Panc1 (cell line): ENCODE results near the gene OSGIN1. TPM values are rescaled to one million over a fixed set of nuclear protein-coding genes. Genes with fewer than 3 reads are reported as not detected.

ENCODE experiments used
- ATAC-seq: fragments of 200-7000 bp; cut with Tn5 transposase; 2 replicates; pipeline ENCODE4 v1.9.1; 2020; ENCODE audit warnings: mild to moderate bottlenecking, moderate library complexity
- BruUV-seq: library from RNA; stranded (reverse); fragments of 400-500 nt; replicated peaks from 2 replicates; lab custom pipeline; 2021; lab: Mats Ljungman, UMichigan
- CTCF ChIA-PET: fragments of 300-600 bp; sonication (Branson Sonifier 250); formaldehyde crosslinking; loops from one replicate; lab custom pipeline; 2022; ENCODE audit warnings: antibody characterized with exemption; lab: Charles Lee
- POLR2A ChIA-PET: fragments of 300-600 bp; sonication (Branson Sonifier 250); formaldehyde crosslinking; loops from one replicate; lab custom pipeline; 2022; ENCODE audit warnings: antibody characterized with exemption; lab: Charles Lee
- DNase-seq: peaks from one replicate; pipeline ENCODE4 v3.0.0-alpha.2; 2010; ENCODE audit warnings: low read depth, low spot score
- H3K27ac ChIP-seq: 2 replicates; pipeline ENCODE4 v1.5.1; 2011; ENCODE audit warnings: mild to moderate bottlenecking, low read length, inconsistent platforms
- H3K27me3 ChIP-seq: fragments of 200-500 bp; sonication (Bioruptor generic); 2 replicates; pipeline ENCODE4 v1.6.0; 2014; ENCODE audit warnings: low read length, inconsistent platforms; ENCODE audit not compliant: control insufficient read depth, insufficient read depth
- H3K36me3 ChIP-seq: fragments of 200-500 bp; sonication (Bioruptor generic); 2 replicates; pipeline ENCODE4 v1.5.1; 2014; ENCODE audit warnings: inconsistent platforms, mild to moderate bottlenecking, low read length, moderate library complexity; ENCODE audit not compliant: control insufficient read depth, insufficient read depth
- H3K4me1 ChIP-seq: 2 replicates; pipeline ENCODE4 v1.5.1; 2011; ENCODE audit warnings: inconsistent platforms, mild to moderate bottlenecking, low read length, moderate library complexity; ENCODE audit not compliant: control insufficient read depth, insufficient read depth
- H3K4me3 ChIP-seq, 2 experiments: 2 replicates each; pipeline ENCODE4 v1.5.1; 2011 to 2012; ENCODE audit warnings: low read depth in 2 of 2, low read length in 2 of 2, mild to moderate bottlenecking in 2 of 2, inconsistent platforms in 1 of 2, moderate library complexity in 1 of 2
- H3K9me3 ChIP-seq: fragments of 200-500 bp; sonication (Bioruptor generic); 2 replicates; pipeline ENCODE4 v1.5.1; 2014; ENCODE audit warnings: low read depth, mild to moderate bottlenecking, inconsistent platforms, low read length, moderate library complexity; ENCODE audit not compliant: control insufficient read depth, insufficient read depth
- CTCF ChIP-seq: fragments of 450-650 bp; IDR thresholded peaks from 2 replicates; pipeline ENCODE4 v1.5.1; 2017; ENCODE audit warnings: mild to moderate bottlenecking
- POLR2AphosphoS5 ChIP-seq: IDR thresholded peaks from 2 replicates; pipeline ENCODE4 v1.6.1; 2012; ENCODE audit warnings: mild to moderate bottlenecking, low read depth, low read length, moderate library complexity
- REST ChIP-seq, 2 experiments: IDR thresholded peaks; 2 replicates each; pipeline ENCODE4 v1.6.1; 2011 to 2012; ENCODE audit warnings: low read depth in 2 of 2, control low read depth in 1 of 2, low read length in 1 of 2, mild to moderate bottlenecking in 1 of 2, moderate library complexity in 1 of 2; ENCODE audit not compliant: insufficient read depth in 1 of 2
- SIN3A ChIP-seq: IDR thresholded peaks from 2 replicates; pipeline ENCODE4 v1.6.1; 2012; ENCODE audit warnings: low read depth, mild to moderate bottlenecking, low read length, moderate library complexity, borderline replicate concordance; ENCODE audit not compliant: insufficient read depth
- TCF7L2 ChIP-seq: IDR thresholded peaks from 2 replicates; pipeline ENCODE4 v1.6.1; 2011; ENCODE audit warnings: mild to moderate bottlenecking, low read depth, low read length, inconsistent platforms
- in situ Hi-C: cut with HindIII; loops from 2 replicates; pipeline ENCODE4 v1.10.0; 2016; ENCODE audit warnings: low sequenced_read_pairs, low pct_unique_long_range_greater_than_20kb
- intact Hi-C: fragments of 100-400 bp; cut with micrococcal nuclease; formaldehyde crosslinking; loops from one replicate; pipeline ENCODE4 v1.10.0; 2022; ENCODE audit not compliant: unreplicated experiment
- total RNA-seq: library from RNA; stranded (reverse); gene quantifications from one replicate; pipeline ENCODE4 v1.2.1, GENCODE V29; 2021; ENCODE audit not compliant: unreplicated experiment

The OSGIN1 gene
- total RNA-seq, 1 experiment from 2014 or later: 4.9 TPM

- intact Hi-C loops (no loop called here), in situ Hi-C loops (no loop called here)
- DNase-seq (no peak), ATAC-seq (no peak)
- Histone ChIP-seq H3K4me1 (no peaks in the 10 kb centered on the region), H3K27me3 (no peaks in the 10 kb centered on the region), H3K27ac (no peak overlapping the region), H3K4me3 (no peak overlapping the region), H3K36me3 (no peaks in the 10 kb centered on the region), H3K9me3 (no peaks in the 10 kb centered on the region)
- POLR2A ChIA-PET: no interaction called here
- TF ChIP-seq CTCF (no peak), TCF7L2 (no peak), POLR2AphosphoS5 (no peak), REST (IDR thresholded peaks at IDR 0.05; ENCODE audit: insufficient read depth in 1 of 2, low read depth in 2 of 2, low read length in 1 of 2) (no peak)
- no TSS peak for BruUV-seq
- CTCF ChIA-PET: no interaction called here
Measured at GRCh38 chr16:83946781-83947566, 6.1 kb upstream of the OSGIN1 start.

- CTCF ChIA-PET: no interaction called here
- in situ Hi-C loops: no loop called here
- DNase-seq (no peak), ATAC-seq (no peak)
- TF ChIP-seq SIN3A: no peak
- TF ChIP-seq POLR2AphosphoS5: no peak
- no peak for TF ChIP-seq TCF7L2
- TF ChIP-seq REST (IDR thresholded peaks at IDR 0.05; ENCODE audit: insufficient read depth in 1 of 2, low read depth in 2 of 2, low read length in 1 of 2): no peak
- TF ChIP-seq CTCF: no peak
- H3K27me3 ChIP-seq: no peaks in the 10 kb centered on the region
- no peaks in the 10 kb centered on the region for H3K9me3 ChIP-seq
- H3K36me3 ChIP-seq: no peaks in the 10 kb centered on the region
- POLR2A ChIA-PET: no interaction called here
- peaks cover 4% of the 10 kb centered on the region; the same call in 1 of the 2 replicates for H3K4me1 ChIP-seq
- intact Hi-C loops: no loop called here
- no TSS peak for BruUV-seq
- no peak overlapping the region for H3K27ac ChIP-seq
- no peak overlapping the region for H3K4me3 ChIP-seq
Measured at GRCh38 chr16:83947642-83948234, 5.3 kb upstream of the OSGIN1 start.
